ENCODE measurements around the gene CYP27C1.

Gene CYP27C1

DNA sequence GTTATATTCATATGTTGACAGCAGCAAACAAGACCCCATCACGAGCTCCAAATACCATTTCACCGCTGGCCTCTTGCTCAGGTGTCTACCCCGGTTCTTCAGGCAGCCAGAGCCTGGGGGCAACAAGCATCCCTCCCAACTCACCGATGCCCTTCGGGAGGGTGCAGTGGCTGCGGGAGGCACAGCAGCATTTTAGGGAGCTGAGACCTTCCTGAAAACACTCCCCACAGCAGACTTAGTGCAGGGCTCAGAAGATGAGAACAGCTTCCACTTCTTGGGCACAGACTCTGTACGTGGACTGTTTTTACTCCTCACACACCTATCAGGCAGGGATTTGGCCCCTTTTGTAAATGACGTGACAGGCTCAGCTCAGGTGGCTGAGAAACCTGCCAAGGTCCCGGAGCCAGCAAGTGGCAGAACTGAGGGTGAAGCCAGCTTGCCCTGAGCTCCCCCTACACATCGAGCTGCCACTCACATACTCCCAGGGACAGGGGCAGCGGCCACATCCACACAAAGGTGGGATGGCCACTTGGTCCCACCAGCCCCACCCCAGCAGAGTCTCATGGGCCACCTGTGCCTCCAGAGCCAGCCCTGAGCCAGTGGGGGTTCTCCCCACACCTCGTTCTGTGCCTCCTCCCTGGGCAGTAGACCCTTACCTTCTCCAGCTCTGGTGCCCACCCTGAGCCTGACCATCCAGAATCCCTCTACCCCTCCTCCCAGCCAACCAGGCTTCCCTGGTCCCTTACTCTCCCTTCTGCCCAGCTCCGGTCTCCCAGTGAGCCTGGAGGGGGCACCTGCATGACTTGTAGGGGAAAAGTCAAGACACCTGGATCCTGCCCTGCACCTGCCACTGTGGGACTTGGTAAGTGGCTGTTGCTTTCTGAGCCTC is 28.5 kb downstream of the CYP27C1 start:
- 94% methylated on average over 13 of the region's 13 CpGs for WGBS
- Histone ChIP-seq H3K36me3 (ENCODE audit: insufficient read depth, low read length) (no peaks in the 10 kb centered on the region; the same call in 1 of the 2 replicates), H3K4me1 (ENCODE audit: insufficient read depth, low read length) (peaks cover 29% of the 10 kb centered on the region), H3K9me3 (ENCODE audit: insufficient read depth, low read depth, low read length) (peaks cover 8% of the 10 kb centered on the region), H3K4me3 (ENCODE audit: low read length) (no peak overlapping the region), H3K27ac (ENCODE audit: low read depth, low read length) (no peak overlapping the region), H3K27me3 (ENCODE audit: insufficient read depth, low read length) (no peaks in the 10 kb centered on the region), H3K9ac (ENCODE audit: low read depth, low read length) (no peak overlapping the region)

DNA sequence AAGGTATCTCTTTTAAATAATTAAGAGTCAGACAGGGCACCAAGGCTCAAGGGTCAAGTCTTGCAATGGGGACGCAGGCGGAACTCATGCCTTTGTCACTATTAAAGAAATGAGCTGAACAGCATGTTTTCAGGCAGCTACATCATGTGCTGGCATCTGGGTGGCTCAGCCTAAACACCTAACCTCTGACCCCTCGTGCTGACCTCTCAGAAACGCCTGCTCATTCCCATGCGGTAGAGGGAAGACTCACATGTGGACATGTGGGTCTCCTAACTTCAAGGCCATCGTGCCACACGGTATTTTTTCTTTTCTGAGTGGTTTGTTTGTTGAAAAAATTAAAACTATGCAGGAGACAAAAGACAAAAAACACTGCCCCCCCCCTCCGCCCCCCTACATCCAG is 31.3 kb downstream of the CYP27C1 start:
- H3K27ac ChIP-seq (ENCODE audit: low read depth, low read length), result no peak overlapping the region
- H3K9me3 ChIP-seq (ENCODE audit: insufficient read depth, low read depth, low read length), result peaks cover 4% of the 10 kb centered on the region; the same call in 1 of the 2 replicates
- no peak overlapping the region for H3K4me3 ChIP-seq (ENCODE audit: low read length)
- WGBS, result 93% methylated on average over 8 of the region's 8 CpGs
- no peaks in the 10 kb centered on the region for H3K27me3 ChIP-seq (ENCODE audit: insufficient read depth, low read length)
- no peaks in the 10 kb centered on the region; the same call in 1 of the 2 replicates for H3K36me3 ChIP-seq (ENCODE audit: insufficient read depth, low read length)
- no peak overlapping the region for H3K9ac ChIP-seq (ENCODE audit: low read depth, low read length)
- peaks cover 21% of the 10 kb centered on the region for H3K4me1 ChIP-seq (ENCODE audit: insufficient read depth, low read length)

DNA sequence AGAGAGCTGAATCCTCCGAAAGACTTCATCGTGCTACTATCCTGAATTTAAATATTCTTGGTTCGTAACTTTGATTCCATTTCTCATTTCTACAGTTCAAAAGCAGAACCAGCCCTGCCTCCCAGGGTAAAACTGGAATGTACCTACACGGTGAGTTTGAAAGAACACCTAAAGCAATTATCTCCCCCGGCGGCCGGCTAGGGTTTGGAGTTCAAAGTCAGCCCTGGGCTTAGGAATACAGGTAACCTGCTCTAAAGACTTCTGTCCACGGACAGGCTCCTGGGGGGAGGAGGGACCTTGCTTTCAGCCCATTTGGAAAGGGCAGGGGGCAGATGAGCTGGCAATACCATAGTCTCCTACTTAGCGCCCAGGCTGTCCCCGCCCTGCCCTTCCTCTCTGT is 32.3 kb downstream of the CYP27C1 start:
- Histone ChIP-seq H3K27me3 (ENCODE audit: insufficient read depth, low read length) (no peaks in the 10 kb centered on the region), H3K36me3 (ENCODE audit: insufficient read depth, low read length) (no peaks in the 10 kb centered on the region; the same call in 1 of the 2 replicates), H3K27ac (ENCODE audit: low read depth, low read length) (no peak overlapping the region), H3K4me1 (ENCODE audit: insufficient read depth, low read length) (peaks cover 19% of the 10 kb centered on the region), H3K9ac (ENCODE audit: low read depth, low read length) (no peak overlapping the region), H3K4me3 (ENCODE audit: low read length) (no peak overlapping the region), H3K9me3 (ENCODE audit: insufficient read depth, low read depth, low read length) (peaks cover 4% of the 10 kb centered on the region; the same call in 1 of the 2 replicates)
- WGBS, result 55% methylated on average over 10 of the region's 10 CpGs

DNA sequence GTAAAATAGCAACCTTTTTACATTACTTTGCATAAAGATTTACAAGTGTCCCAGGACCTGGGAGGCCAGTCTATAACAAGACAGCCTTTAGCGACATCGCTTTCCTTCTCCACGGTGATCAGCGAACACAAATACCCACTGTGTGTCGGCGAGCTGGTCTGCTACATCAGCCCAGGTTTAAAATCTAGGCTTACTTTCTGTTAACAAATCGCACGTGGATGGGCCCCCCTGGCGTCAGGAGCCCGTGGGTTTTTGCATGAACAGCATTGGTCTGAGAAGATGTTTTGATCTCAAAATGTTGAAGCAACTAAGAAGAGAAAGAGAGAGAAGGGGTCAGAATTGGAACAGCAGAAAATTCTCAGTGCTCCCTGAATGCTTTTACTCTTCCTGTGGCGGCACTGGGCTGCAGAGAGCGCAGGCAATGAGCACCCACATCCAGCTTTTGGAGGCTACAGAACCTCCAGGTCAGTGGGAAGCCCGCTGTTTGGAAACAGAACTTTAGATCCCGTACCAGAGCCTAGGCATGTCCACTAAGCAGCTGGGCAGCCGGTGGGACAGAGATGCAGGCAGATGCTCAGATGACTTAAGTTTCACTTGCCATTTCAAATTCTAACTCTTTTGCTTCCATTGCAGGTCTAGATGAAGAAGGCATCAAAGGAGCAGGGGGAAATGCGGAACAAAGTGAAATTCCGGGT is 32.9 kb downstream of the CYP27C1 start:
- Histone ChIP-seq H3K4me1 (ENCODE audit: insufficient read depth, low read length) (peaks cover 19% of the 10 kb centered on the region), H3K27me3 (ENCODE audit: insufficient read depth, low read length) (no peaks in the 10 kb centered on the region), H3K36me3 (ENCODE audit: insufficient read depth, low read length) (no peaks in the 10 kb centered on the region; the same call in 1 of the 2 replicates), H3K4me3 (ENCODE audit: low read length) (no peak overlapping the region), H3K9me3 (ENCODE audit: insufficient read depth, low read depth, low read length) (peaks cover 4% of the 10 kb centered on the region; the same call in 1 of the 2 replicates), H3K27ac (ENCODE audit: low read depth, low read length) (no peak overlapping the region), H3K9ac (ENCODE audit: low read depth, low read length) (no peak overlapping the region)
- 62% methylated on average over 17 of the region's 17 CpGs for WGBS

DNA sequence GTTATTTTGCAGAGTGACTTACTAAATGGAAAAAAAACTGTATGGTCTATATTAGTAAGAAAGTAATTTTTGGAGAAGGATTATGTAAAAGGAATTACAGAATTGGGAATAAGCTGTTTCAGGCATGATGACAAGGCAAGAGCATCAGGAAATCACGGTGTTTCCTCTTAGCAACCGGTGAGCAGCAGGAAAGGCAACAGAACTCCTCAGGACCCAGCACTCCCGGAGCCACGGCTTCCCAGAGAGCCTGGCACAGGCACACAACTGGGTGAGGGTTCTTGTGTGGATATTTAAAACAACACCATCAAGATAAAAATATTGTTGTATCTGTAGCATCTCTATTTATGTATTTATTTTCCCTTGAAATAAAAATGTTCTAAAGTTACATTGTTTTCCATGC is 34.4 kb downstream of the CYP27C1 start:
- H3K9ac ChIP-seq (ENCODE audit: low read depth, low read length), result no peak overlapping the region
- H3K27ac ChIP-seq (ENCODE audit: low read depth, low read length), result no peak overlapping the region
- peaks cover 5% of the 10 kb centered on the region; the same call in 1 of the 2 replicates for H3K9me3 ChIP-seq (ENCODE audit: insufficient read depth, low read depth, low read length)
- H3K27me3 ChIP-seq (ENCODE audit: insufficient read depth, low read length), result no peaks in the 10 kb centered on the region
- no peak overlapping the region for H3K4me3 ChIP-seq (ENCODE audit: low read length)
- no peaks in the 10 kb centered on the region; the same call in 1 of the 2 replicates for H3K36me3 ChIP-seq (ENCODE audit: insufficient read depth, low read length)
- 90% methylated on average over 4 of the region's 4 CpGs for WGBS
- H3K4me1 ChIP-seq (ENCODE audit: insufficient read depth, low read length), result peaks cover 19% of the 10 kb centered on the region

DNA sequence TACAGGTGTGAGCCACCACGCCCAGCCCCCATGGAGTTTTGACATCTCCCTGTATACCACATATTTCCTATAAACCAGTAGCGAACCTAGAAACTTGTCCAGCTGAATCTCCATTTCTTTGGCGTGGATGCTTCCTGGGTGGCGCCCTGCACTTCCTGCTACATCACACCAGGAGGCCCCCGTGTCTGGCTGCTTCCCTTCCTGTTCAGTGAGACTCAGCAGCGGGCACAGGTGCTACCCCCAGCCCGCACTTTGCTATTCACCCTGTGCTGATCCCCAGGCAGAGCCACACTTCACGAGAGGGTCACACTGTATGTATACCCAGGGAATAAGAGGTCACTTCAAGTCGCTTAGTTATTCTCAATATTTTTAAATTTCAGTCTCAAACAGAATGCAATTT is 35.0 kb downstream of the CYP27C1 start:
- Histone ChIP-seq H3K27me3 (ENCODE audit: insufficient read depth, low read length) (no peaks in the 10 kb centered on the region), H3K4me1 (ENCODE audit: insufficient read depth, low read length) (peaks cover 19% of the 10 kb centered on the region), H3K9ac (ENCODE audit: low read depth, low read length) (no peak overlapping the region), H3K4me3 (ENCODE audit: low read length) (no peak overlapping the region), H3K9me3 (ENCODE audit: insufficient read depth, low read depth, low read length) (peaks cover 11% of the 10 kb centered on the region; the same call in 1 of the 2 replicates), H3K36me3 (ENCODE audit: insufficient read depth, low read length) (no peaks in the 10 kb centered on the region; the same call in 1 of the 2 replicates), H3K27ac (ENCODE audit: low read depth, low read length) (no peak overlapping the region)
- 97% methylated on average over 9 of the region's 9 CpGs for WGBS

DNA sequence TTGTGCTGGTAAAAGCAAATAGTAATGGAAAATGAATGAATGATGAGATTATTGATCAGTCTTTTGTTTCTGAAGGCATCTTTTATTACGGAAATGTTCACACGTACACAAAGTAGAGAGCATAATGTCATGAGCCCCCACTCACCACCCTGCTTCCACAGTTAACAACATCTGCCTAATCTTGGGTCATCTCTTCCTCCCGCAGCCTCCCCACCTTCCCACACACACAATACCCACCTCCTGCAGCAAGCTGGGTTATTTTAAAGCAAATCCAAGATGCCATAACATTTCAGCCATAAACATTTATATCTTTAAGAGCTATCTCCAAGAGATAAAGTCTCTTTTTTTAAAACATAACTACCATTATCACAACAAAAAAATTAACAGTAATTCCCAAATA is 36.3 kb downstream of the CYP27C1 start:
- H3K4me1 ChIP-seq (ENCODE audit: insufficient read depth, low read length), result peaks cover 19% of the 10 kb centered on the region

DNA sequence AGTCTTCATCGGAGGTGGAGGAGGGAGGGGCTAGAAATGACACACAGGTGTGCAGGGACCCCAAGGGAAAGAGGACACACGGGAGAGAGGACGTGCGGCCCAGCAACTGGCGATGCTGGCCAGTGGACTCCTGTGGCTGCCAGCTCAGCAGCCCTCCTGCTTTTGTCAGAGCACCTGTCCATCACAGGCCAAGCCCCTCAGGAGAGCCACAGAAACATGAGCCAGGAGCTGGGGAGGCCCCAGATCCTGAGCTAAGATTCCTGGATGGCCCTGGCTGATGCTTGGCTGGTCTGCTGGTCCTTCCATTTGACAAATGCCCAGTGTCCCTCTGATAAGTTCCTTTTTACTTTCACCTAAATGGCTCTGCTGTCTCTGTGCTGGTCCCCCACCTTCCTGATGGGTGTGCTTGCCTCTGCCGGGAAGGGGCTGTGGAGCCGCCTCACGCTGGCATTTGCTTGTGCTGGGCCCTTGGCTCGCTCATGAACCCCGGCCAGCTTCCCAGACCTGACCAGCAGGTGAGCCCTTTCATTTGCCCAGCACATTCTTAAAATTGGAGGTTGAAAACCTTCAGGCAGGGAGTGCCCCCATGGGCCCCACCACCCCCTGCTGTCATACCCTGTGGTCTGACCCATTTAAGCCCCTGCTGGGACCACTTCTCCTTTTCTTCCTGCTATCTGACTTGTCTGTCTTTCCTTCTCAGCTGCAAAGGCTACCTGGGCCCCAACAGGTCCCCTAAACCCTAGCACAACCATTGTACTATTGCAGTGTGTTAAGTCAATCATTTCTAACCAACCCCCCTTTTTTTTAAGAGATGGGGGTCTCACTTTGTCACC is 37.3 kb downstream of the CYP27C1 start:
- no peak overlapping the region for H3K4me3 ChIP-seq (ENCODE audit: low read length)
- no peaks in the 10 kb centered on the region for H3K27me3 ChIP-seq (ENCODE audit: insufficient read depth, low read length)
- no peak overlapping the region for H3K27ac ChIP-seq (ENCODE audit: low read depth, low read length)
- peaks cover 10% of the 10 kb centered on the region; the same call in 1 of the 2 replicates for H3K9me3 ChIP-seq (ENCODE audit: insufficient read depth, low read depth, low read length)
- H3K36me3 ChIP-seq (ENCODE audit: insufficient read depth, low read length), result no peaks in the 10 kb centered on the region
- 87% methylated on average over 10 of the region's 10 CpGs for WGBS
- no peak overlapping the region for H3K9ac ChIP-seq (ENCODE audit: low read depth, low read length)
- H3K4me1 ChIP-seq (ENCODE audit: insufficient read depth, low read length), result peaks cover 17% of the 10 kb centered on the region

More for the DNA sequence above, 36.3 kb downstream of the CYP27C1 start:
- H3K27ac ChIP-seq (ENCODE audit: low read depth, low read length), result no peak overlapping the region
- WGBS, result 85% methylated on average over 3 of the region's 3 CpGs
- no peak overlapping the region for H3K4me3 ChIP-seq (ENCODE audit: low read length)
- H3K27me3 ChIP-seq (ENCODE audit: insufficient read depth, low read length), result no peaks in the 10 kb centered on the region
- H3K9me3 ChIP-seq (ENCODE audit: insufficient read depth, low read depth, low read length), result peaks cover 10% of the 10 kb centered on the region; the same call in 1 of the 2 replicates
- no peak overlapping the region for H3K9ac ChIP-seq (ENCODE audit: low read depth, low read length)
- no peaks in the 10 kb centered on the region for H3K36me3 ChIP-seq (ENCODE audit: insufficient read depth, low read length)

DNA sequence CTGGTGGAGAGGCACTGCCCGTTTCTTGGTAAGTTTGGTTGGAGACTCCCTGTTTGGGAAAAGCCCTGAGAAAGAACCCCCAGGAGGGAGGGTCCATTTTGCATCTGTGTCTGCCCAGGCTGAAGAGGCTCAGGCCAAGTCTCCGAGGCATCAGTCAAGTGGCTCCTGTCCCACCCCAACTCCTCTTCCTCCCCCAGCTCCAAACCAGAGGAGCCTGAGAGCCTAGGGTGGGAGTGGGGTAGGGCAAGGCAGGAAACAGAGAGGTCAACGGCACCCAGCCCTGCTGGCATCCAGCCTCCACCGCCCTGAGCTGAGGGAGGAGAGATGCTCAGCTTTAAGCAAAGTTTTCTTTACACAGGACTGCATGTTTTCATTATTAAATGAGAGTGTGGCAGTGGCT is 38.2 kb downstream of the CYP27C1 start:
- WGBS, result 96% methylated on average over 4 of the region's 4 CpGs
- peaks cover 10% of the 10 kb centered on the region; the same call in 1 of the 2 replicates for H3K9me3 ChIP-seq (ENCODE audit: insufficient read depth, low read depth, low read length)
- H3K36me3 ChIP-seq (ENCODE audit: insufficient read depth, low read length), result no peaks in the 10 kb centered on the region
- H3K9ac ChIP-seq (ENCODE audit: low read depth, low read length), result no peak overlapping the region
- no peak overlapping the region for H3K27ac ChIP-seq (ENCODE audit: low read depth, low read length)
- no peak overlapping the region for H3K4me3 ChIP-seq (ENCODE audit: low read length)
- peaks cover 7% of the 10 kb centered on the region for H3K4me1 ChIP-seq (ENCODE audit: insufficient read depth, low read length)
- H3K27me3 ChIP-seq (ENCODE audit: insufficient read depth, low read length), result no peaks in the 10 kb centered on the region

DNA sequence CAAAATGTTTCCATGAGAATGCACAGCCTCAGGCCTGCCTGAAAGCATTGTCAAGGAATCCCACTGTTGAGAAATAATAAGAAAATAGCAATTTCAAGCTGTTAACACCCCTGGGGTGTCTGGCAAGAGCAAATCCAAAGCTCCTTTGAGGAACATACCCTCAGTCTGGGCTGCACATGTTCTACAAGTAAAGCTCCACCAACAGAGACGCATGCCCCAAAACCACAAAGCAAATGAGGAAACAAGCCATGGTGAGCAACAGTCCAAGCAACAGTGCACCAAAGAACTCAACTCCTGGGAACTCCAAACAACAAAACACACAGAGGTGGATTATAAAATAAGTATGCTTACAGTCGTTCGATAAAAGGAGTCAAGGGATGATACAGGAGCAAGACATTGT is 40.3 kb downstream of the CYP27C1 start:
- Histone ChIP-seq H3K27me3 (ENCODE audit: insufficient read depth, low read length) (no peaks in the 10 kb centered on the region), H3K9me3 (ENCODE audit: insufficient read depth, low read depth, low read length) (peaks cover 10% of the 10 kb centered on the region; the same call in 1 of the 2 replicates), H3K4me3 (ENCODE audit: low read length) (no peak overlapping the region), H3K9ac (ENCODE audit: low read depth, low read length) (no peak overlapping the region), H3K36me3 (ENCODE audit: insufficient read depth, low read length) (no peaks in the 10 kb centered on the region), H3K27ac (ENCODE audit: low read depth, low read length) (no peak overlapping the region), H3K4me1 (ENCODE audit: insufficient read depth, low read length) (peaks cover 4% of the 10 kb centered on the region; the same call in 1 of the 2 replicates)
- WGBS, result 99% methylated on average over 3 of the region's 3 CpGs
